ENCODE results near the gene KHNYN. TPM values are rescaled to one million over a fixed set of nuclear protein-coding genes. Genes with fewer than 3 reads are reported as not detected.

KHNYN gene
- total RNA-seq, 2 donors from 2014 or later, result 46.2 to 46.6 TPM

- no peak for DNase-seq
- TF ChIP-seq, protein P1, sequence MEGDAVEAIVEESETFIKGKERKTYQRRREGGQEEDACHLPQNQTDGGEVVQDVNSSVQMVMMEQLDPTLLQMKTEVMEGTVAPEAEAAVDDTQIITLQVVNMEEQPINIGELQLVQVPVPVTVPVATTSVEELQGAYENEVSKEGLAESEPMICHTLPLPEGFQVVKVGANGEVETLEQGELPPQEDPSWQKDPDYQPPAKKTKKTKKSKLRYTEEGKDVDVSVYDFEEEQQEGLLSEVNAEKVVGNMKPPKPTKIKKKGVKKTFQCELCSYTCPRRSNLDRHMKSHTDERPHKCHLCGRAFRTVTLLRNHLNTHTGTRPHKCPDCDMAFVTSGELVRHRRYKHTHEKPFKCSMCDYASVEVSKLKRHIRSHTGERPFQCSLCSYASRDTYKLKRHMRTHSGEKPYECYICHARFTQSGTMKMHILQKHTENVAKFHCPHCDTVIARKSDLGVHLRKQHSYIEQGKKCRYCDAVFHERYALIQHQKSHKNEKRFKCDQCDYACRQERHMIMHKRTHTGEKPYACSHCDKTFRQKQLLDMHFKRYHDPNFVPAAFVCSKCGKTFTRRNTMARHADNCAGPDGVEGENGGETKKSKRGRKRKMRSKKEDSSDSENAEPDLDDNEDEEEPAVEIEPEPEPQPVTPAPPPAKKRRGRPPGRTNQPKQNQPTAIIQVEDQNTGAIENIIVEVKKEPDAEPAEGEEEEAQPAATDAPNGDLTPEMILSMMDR (conservative IDR thresholded peaks at IDR 0.05), result no peak
- Histone ChIP-seq H3K9ac (ENCODE audit: extremely low read depth, low read length, poor library complexity, severe bottlenecking) (no peak overlapping the region), H3K4me3 (ENCODE audit: low read length) (no peak overlapping the region), H3K36me3 (ENCODE audit: control insufficient read depth, insufficient read depth, low read length) (peaks cover 38% of the 10 kb centered on the region), H3K27ac (ENCODE audit: low read depth, low read length) (no peak overlapping the region), H3K27me3 (ENCODE audit: control insufficient read depth, insufficient read depth, low read length, poor library complexity, severe bottlenecking) (no peaks in the 10 kb centered on the region), H3K4me1 (ENCODE audit: control insufficient read depth, insufficient read depth, low read length) (peaks cover 6% of the 10 kb centered on the region), H3K9me3 (ENCODE audit: control insufficient read depth, low read length) (no peaks in the 10 kb centered on the region)
- 90 to 94% methylated on average over 6 to 7 of the region's 7 CpGs for WGBS, 2 experiments (ENCODE audit: insufficient coverage in 1 of 2, insufficient read length in 1 of 2)
- H3K27me3 Mint-ChIP-seq (ENCODE audit: insufficient read depth), result peaks cover under 1% of the 10 kb centered on the region
- H3K36me3 Mint-ChIP-seq (ENCODE audit: low read depth), result peaks cover 45% of the 10 kb centered on the region
- H3K27ac Mint-ChIP-seq, result no peak overlapping the region
- no peak overlapping the region for H3K4me3 Mint-ChIP-seq
- H3K9me3 Mint-ChIP-seq, result no peaks in the 10 kb centered on the region
- peaks cover 20% of the 10 kb centered on the region for H3K4me1 Mint-ChIP-seq
These were observed 4.3 kb downstream of the KHNYN start for GRCh38 chr14:24434036-24434435.

GRCh38 chr14:24434676-24435075 is 4.9 kb downstream of the KHNYN start:
- no peak for DNase-seq
- H3K27ac Mint-ChIP-seq, result no peak overlapping the region
- TF ChIP-seq, protein P1 (conservative IDR thresholded peaks at IDR 0.05), result no peak
- no peaks in the 10 kb centered on the region for H3K27me3 Mint-ChIP-seq (ENCODE audit: insufficient read depth)
- H3K4me1 Mint-ChIP-seq, result peaks cover 21% of the 10 kb centered on the region
- WGBS, 2 experiments (ENCODE audit: insufficient coverage in 1 of 2, insufficient read length in 1 of 2), result 92% methylated on average over 3 of the region's 3 CpGs; no CpG with 5 or more reads in 1 of the 2 experiments
- no peaks in the 10 kb centered on the region for H3K27me3 ChIP-seq (ENCODE audit: control insufficient read depth, insufficient read depth, low read length, poor library complexity, severe bottlenecking)
- H3K36me3 ChIP-seq (ENCODE audit: control insufficient read depth, insufficient read depth, low read length), result peaks cover 43% of the 10 kb centered on the region
- peaks cover 51% of the 10 kb centered on the region for H3K36me3 Mint-ChIP-seq (ENCODE audit: low read depth)
- peaks cover 12% of the 10 kb centered on the region for H3K4me1 ChIP-seq (ENCODE audit: control insufficient read depth, insufficient read depth, low read length)
- no peak overlapping the region for H3K27ac ChIP-seq (ENCODE audit: low read depth, low read length)
- no peak overlapping the region for H3K4me3 ChIP-seq (ENCODE audit: low read length)
- H3K4me3 Mint-ChIP-seq, result no peak overlapping the region
- H3K9me3 Mint-ChIP-seq, result no peaks in the 10 kb centered on the region
- H3K9me3 ChIP-seq (ENCODE audit: control insufficient read depth, low read length), result no peaks in the 10 kb centered on the region
- H3K9ac ChIP-seq (ENCODE audit: extremely low read depth, low read length, poor library complexity, severe bottlenecking), result no peak overlapping the region

DNA sequence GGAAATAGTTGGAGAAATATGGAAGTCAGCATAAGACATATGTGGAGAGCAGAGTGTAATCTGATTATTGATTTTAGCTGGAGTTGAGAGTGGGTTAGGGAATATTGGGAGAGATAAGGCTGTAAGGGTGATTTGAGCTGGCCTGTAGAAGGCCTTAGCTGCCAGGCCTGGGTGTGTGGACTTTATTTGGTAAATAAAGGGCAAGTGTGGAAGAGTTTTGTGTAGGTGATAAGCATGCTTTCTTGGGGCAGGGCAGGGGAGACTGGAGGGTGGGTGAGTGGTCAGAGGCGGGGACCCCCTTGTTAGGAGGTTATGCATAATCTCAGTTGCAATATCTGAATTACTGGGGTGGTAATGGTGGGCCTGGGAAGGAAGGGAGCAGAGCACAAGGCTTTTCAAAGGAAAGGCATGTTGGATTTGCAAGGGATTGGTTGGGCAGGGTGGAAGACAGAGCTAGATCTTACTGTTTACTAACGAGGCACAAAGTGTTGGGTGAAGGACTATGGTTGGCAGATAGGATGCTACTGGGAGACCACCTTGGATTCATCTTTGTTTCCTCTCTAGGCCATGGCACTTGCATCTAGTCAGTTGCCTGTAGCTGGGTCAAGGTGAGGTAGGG is 5.5 kb downstream of the KHNYN start:
- H3K27me3 ChIP-seq (ENCODE audit: control insufficient read depth, insufficient read depth, low read length, poor library complexity, severe bottlenecking), result no peaks in the 10 kb centered on the region
- H3K9me3 Mint-ChIP-seq, result no peaks in the 10 kb centered on the region
- H3K36me3 Mint-ChIP-seq (ENCODE audit: low read depth), result peaks cover 52% of the 10 kb centered on the region
- H3K4me3 ChIP-seq (ENCODE audit: low read length), result no peak overlapping the region
- H3K9me3 ChIP-seq (ENCODE audit: control insufficient read depth, low read length), result no peaks in the 10 kb centered on the region
- WGBS, 2 experiments (ENCODE audit: insufficient coverage in 1 of 2, insufficient read length in 1 of 2), result 96% methylated on average over 2 of the region's 2 CpGs; no CpG with 5 or more reads in 1 of the 2 experiments
- H3K27ac Mint-ChIP-seq, result no peak overlapping the region
- H3K4me1 Mint-ChIP-seq, result peaks cover 22% of the 10 kb centered on the region
- H3K27me3 Mint-ChIP-seq (ENCODE audit: insufficient read depth), result no peaks in the 10 kb centered on the region
- H3K27ac ChIP-seq (ENCODE audit: low read depth, low read length), result no peak overlapping the region
- TF ChIP-seq, protein P1 (conservative IDR thresholded peaks at IDR 0.05), result no peak
- no peak for DNase-seq
- no peak overlapping the region for H3K9ac ChIP-seq (ENCODE audit: extremely low read depth, low read length, poor library complexity, severe bottlenecking)
- no peak overlapping the region for H3K4me3 Mint-ChIP-seq
- H3K4me1 ChIP-seq (ENCODE audit: control insufficient read depth, insufficient read depth, low read length), result peaks cover 17% of the 10 kb centered on the region
- peaks cover 43% of the 10 kb centered on the region for H3K36me3 ChIP-seq (ENCODE audit: control insufficient read depth, insufficient read depth, low read length)

Data from endodermal cell (in vitro differentiated cells).